Hematopoietic multipotent progenitor cell treated with erythropoietin and hydrocortisone succinate and interleukin-3 and kit ligand, for 4 days (in vitro differentiated cells): ENCODE data around the gene CIART.
"Not testable (repeated sequence)": the region's sequence is repeated elsewhere in the genome, so short reads cannot be mapped to it uniquely, and the experiment has no call there.

Source experiments
- DNase-seq: peaks from one replicate; pipeline ENCODE4 v3.0.0-alpha.2; 2015

CIART gene

DNA sequence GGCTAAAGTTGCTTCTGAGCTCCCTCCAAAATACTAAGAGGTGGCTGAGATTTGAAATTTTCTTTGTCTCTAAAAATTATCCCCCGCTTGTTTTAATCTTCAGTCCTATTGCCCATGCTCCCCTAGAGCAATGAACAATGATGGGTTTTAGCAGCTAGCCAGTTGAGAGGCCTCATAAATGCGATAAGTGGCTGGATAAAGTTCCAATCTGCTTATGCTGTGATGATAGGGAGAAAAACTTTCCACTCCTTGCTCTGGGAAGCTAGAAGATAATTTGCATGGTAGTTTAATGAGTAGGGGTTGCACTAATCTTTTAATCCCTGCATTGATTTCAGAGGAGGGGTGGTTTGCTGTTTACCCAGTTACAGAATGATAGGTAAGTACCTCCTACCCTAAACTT lies 29.4 kb downstream of the CIART start:
- no peak for DNase-seq

- not testable (repeated sequence) for DNase-seq
Measured at GRCh38 chr1:150314691-150315090, 32.3 kb downstream of the CIART start.

DNA sequence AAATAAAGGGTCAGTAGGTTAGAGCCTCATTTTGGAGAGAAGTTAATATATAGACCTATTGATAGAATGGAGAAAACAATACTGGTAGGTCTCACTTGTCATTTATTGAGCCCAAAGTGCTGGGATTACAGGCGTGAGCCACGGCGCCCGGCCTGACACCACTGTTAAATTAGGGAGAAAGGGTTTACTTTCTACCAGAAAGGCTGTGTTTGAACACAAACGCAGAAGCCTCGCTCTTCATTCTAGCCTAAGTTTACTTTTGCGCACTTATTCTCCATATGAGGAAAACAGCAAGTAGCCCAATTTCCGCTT lies 38.3 kb downstream of the CIART start:
- DNase-seq: peak; percentile 13

- DNase-seq: peak; percentile 41
Measured at GRCh38 chr1:150321826-150322166, 39.4 kb downstream of the CIART start.

GRCh38 chr1:150322310-150322709 lies 40.0 kb downstream of the CIART start:
- DNase-seq: peak; percentile 41

DNA sequence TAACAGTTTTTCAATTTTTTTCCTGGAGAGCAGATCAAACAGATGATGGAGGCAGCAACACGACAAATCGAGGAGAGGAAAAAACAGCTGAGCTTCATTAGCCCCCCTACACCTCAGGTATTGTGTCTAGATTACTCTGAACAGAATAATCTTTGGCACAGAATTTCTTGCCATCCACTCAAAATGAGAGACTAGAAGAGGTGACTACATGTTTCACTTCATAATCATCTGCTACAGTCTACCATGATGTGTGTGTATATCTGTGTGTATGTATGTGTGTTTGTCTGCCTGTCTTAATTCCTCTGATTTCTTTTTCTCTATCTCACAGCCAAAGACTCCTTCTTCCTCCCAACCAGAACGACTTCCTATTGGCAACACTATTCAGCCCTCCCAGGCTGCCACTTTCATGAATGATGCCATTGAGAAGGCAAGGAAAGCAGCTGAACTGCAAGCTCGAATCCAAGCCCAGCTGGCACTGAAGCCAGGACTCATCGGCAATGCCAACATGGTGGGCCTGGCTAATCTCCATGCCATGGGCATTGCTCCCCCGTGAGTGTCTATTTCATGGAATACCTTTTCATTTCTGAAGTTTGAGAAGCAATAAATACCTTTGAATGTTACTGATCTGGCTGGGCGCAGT lies 50.4 kb downstream of the CIART start:
- no peak for DNase-seq
